Right lobe of liver (tissue), 6 donors: ENCODE measurements around the gene VPS52. TPM values are rescaled to one million over a fixed set of nuclear protein-coding genes. Genes with fewer than 3 reads are reported as not detected.
A peak's percentile ranks its signal among the peaks of the same experiment; 100 is the strongest.

Experiments
- ATAC-seq, 4 donors: fragments of 200-7000 bp; cut with Tn5 transposase; one replicate each; pipeline ENCODE4 v1.9.1; 2020; ENCODE audit warnings: mild to moderate bottlenecking in 4 of 4, moderate library complexity in 4 of 4
- DNase-seq, 3 donors: peaks; one replicate each; pipeline ENCODE4 v3.0.0-alpha.2; 2020
- H3K27ac ChIP-seq, 3 donors: fragments of 200-600 bp; one replicate each; pipeline ENCODE4 v1.8.0; 2022
- H3K27me3 ChIP-seq, 2 donors: fragments of 200-600 bp; one replicate each; pipeline ENCODE4 v1.8.0; 2022
- H3K36me3 ChIP-seq, 4 donors: fragments of 200-600 bp; sonication (generic) in 1 of 4; one replicate each; pipeline versions ENCODE4 v1.5.1 to v1.8.0; 2017 to 2022; ENCODE audit warnings: control low read depth in 1 of 4
- H3K4me1 ChIP-seq, 4 donors: fragments of 200-600 bp; sonication (generic) in 1 of 4; one replicate each; pipeline versions ENCODE4 v1.5.1 to v1.8.0; 2017 to 2022; ENCODE audit warnings: control low read depth in 1 of 4
- H3K4me3 ChIP-seq, 3 donors: fragments of 200-600 bp; one replicate each; pipeline ENCODE4 v1.8.0; 2022
- H3K9me3 ChIP-seq, 4 donors: fragments of 200-600 bp; sonication (generic) in 1 of 4; one replicate each; pipeline versions ENCODE4 v1.5.1 to v1.8.0; 2017 to 2022; ENCODE audit warnings: control low read depth in 1 of 4
- CTCF ChIP-seq, 4 donors: fragments of 200-600 bp in 3 of 4; fragments of 450-650 bp in 1 of 4; IDR thresholded peaks; one replicate each; pipeline versions ENCODE4 v1.5.1 to v1.8.0; 2016 to 2022; ENCODE audit warnings: antibody characterized with exemption in 4 of 4, mild to moderate bottlenecking in 2 of 4
- POLR2A ChIP-seq: fragments of 450-650 bp; IDR thresholded peaks from one replicate; pipeline ENCODE4 v1.6.1; 2017; ENCODE audit warnings: antibody characterized with exemption, mild to moderate bottlenecking
- WGBS: methylation state at CpG from one replicate; pipeline ENCODE4 v1.1.6; 2018; ENCODE audit warnings: low coverage, low lambda C conversion rate; ENCODE audit not compliant: insufficient coverage; ENCODE audit errors: missing lambda C conversion rate; 5-methylcytosine and 5-hydroxymethylcytosine counted together
- intact Hi-C, 2 donors: fragments of 100-400 bp; cut with DNase I; formaldehyde crosslinking; loops; one replicate each; pipeline versions ENCODE4 v1.11.2 to v1.14.1; 2022
- total RNA-seq, 6 experiments: library from RNA; depleted of rRNA in 2 of 6; stranded (reverse); fragments of >200 nt in 2 of 6; fragmentation: NEBNext Ultra II Directional in 3 of 6; extraction: Animal tissue kit (Norgen Biotek cat#: 25700) in 3 of 6; gene quantifications; one replicate each; pipeline versions ENCODE4 v1.1.0 to v1.2.4, GENCODE V29; 2016 to 2023
- donor health status: DM: no; HTN: yes; CAD: no.
- donor health status: DM: no; HTN: no; CAD: no.
- donor health status: DM: no; HTN: no; CAD: no.
- donor health status: DM: no; HTN: yes; CAD: no.
- donor health status: DM: no; HTN: yes; CAD: no.

The VPS52 gene
- total RNA-seq, 6 experiments from 2014 or later: 16.4 to 35.1 (median 27.5) TPM

- TF ChIP-seq CTCF (IDR thresholded peaks at IDR 0.05) (no peak), POLR2A (no peak)
- DNase-seq: no peak
- H3K27me3 ChIP-seq: no peaks in the 10 kb centered on the region
- H3K9me3 ChIP-seq: no peaks in the 10 kb centered on the region
- intact Hi-C loops: no loop called here
- no peak overlapping the region for H3K4me3 ChIP-seq
- H3K36me3 ChIP-seq: peaks cover 0 to 14% (median 5%) of the 10 kb centered on the region in 4 donors
- 21% methylated on average over 6 of the region's 9 CpGs for WGBS
- ATAC-seq: peak in 1 of 4 donors; percentile 5
- H3K4me1 ChIP-seq: peaks cover 0 to 13% (median 0%) of the 10 kb centered on the region in 4 donors
- H3K27ac ChIP-seq: no peak overlapping the region
These were observed 57.7 kb downstream of the VPS52 start for GRCh38 chr6:33213989-33214335.

- Histone ChIP-seq H3K4me3 (peak overlapping the region; percentile 5 to 32 (median 20)), H3K36me3 (peaks cover 0 to 14% (median 5%) of the 10 kb centered on the region in 4 donors), H3K27me3 (no peaks in the 10 kb centered on the region), H3K4me1 (peaks cover 0 to 16% (median 0%) of the 10 kb centered on the region in 4 donors), H3K9me3 (no peaks in the 10 kb centered on the region), H3K27ac (no peak overlapping the region)
- DNase-seq (peak in 2 of 3 donors; percentile 32 to 43), ATAC-seq (peak; percentile 8 to 47 (median 36))
- intact Hi-C loops: no loop called here
- 2% methylated on average over 28 of the region's 43 CpGs for WGBS
- TF ChIP-seq CTCF (IDR thresholded peaks at IDR 0.05) (no peak), POLR2A (peak; percentile 40)
These were observed 58.3 kb downstream of the VPS52 start for GRCh38 chr6:33213166-33213988.

GRCh38 chr6:33212857-33213165 lies 58.9 kb downstream of the VPS52 start:
- TF ChIP-seq CTCF (IDR thresholded peaks at IDR 0.05) (no peak), POLR2A (no peak)
- DNase-seq (no peak), ATAC-seq (no peak)
- Histone ChIP-seq H3K4me3 (peak overlapping the region in 2 of 3 donors; percentile 20 to 32), H3K4me1 (peaks cover 0 to 16% (median 0%) of the 10 kb centered on the region in 4 donors), H3K36me3 (peaks cover 0 to 14% (median 5%) of the 10 kb centered on the region in 4 donors), H3K27me3 (no peaks in the 10 kb centered on the region), H3K9me3 (no peaks in the 10 kb centered on the region), H3K27ac (no peak overlapping the region)
- intact Hi-C loops: no loop called here
- 2% methylated on average over 6 of the region's 6 CpGs for WGBS

DNA sequence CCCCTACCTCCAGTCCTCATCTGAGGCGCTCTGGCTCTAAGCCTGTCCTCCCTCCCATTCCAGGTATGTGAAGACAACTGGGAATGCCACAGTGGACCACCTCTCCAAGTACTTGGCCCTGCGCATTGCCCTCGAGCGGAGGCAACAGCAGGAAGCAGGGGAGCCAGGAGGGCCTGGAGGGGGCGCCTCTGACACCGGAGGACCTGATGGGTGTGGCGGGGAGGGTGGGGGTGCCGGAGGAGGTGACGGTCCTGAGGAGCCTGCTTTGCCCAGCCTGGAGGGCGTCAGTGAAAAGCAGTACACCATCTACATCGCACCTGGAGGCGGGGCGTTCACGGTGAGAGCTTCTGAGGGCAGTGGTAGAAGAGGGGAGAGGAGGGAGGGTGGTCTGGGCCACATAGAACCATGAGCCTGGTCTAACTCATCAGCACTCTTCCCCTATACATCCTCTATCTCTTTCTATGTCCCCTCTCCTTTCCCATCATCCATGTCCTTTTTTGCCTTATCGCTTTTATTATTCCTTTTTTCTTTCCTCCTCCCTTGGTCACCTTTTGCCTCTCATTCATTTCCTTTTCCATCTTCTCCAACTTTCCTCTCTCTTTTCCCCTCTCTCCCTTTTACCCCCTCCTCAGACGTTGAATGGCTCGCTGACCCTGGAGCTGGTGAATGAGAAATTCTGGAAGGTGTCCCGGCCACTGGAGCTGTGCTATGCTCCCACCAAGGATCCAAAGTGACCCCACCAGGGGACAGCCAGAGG lies 59.8 kb downstream of the VPS52 start:
- intact Hi-C loops: no loop called here
- TF ChIP-seq POLR2A (no peak), CTCF (IDR thresholded peaks at IDR 0.05) (no peak)
- no peak overlapping the region for H3K27ac ChIP-seq
- H3K9me3 ChIP-seq: no peaks in the 10 kb centered on the region
- no peaks in the 10 kb centered on the region for H3K27me3 ChIP-seq
- WGBS: 89% methylated on average over 10 of the region's 18 CpGs
- ATAC-seq (no peak), DNase-seq (peak in 2 of 3 donors; percentile 12 to 24)
- peaks cover 0 to 14% (median 5%) of the 10 kb centered on the region in 4 donors for H3K36me3 ChIP-seq
- H3K4me1 ChIP-seq: peaks cover 0 to 16% (median 0%) of the 10 kb centered on the region in 4 donors
- no peak overlapping the region for H3K4me3 ChIP-seq
